ENCODE measurements around the gene R3HDM4.

R3HDM4 gene

DNA sequence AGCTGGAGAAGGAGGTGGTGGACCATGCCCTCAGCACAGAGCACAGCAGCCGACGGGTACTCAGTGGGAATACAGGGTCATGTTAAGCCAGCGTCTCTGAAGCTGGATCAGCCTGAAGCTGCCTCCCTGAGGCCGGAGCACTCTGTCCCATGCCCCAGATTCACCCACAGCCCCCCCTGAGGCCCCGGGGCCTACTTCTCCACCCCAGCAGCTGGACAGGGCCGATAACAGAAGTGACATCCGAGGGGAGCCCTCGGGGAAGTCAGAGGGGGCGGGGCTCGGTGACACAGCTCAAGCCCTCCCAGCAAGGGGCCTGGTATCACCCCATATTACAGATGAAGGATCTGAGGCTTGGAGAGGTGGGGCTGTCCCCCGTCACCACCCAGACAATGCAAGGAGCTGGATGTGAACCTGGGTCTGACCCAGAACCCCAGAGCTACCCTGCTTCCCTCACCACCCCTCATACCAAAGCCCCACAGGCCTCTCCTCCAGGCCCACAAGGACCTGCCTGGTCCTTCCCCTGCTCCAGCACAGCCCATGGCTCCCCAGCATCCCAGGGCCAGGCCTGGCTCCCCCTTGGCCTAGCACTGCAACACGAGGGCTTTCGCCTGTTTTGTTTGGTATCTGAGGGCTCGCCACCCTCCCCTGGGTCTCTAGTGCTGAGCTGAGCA is 5.7 kb downstream of the R3HDM4 start:
- Histone ChIP-seq H3K27ac (replicated peaks) (no peak overlapping the region), H3K4me3 (replicated peaks; ENCODE audit: insufficient read depth, low read length) (no peak overlapping the region), H3K27me3 (ENCODE audit: insufficient read depth, poor library complexity, severe bottlenecking) (no peaks in the 10 kb centered on the region)
- no peak for TF ChIP-seq SPI1 (IDR thresholded peaks at IDR 0.05; ENCODE audit: borderline replicate concordance, low read depth)
- TF ChIP-seq GABPA (IDR thresholded peaks at IDR 0.05; ENCODE audit: low read depth) = no peak
- TF ChIP-seq, protein P1, sequence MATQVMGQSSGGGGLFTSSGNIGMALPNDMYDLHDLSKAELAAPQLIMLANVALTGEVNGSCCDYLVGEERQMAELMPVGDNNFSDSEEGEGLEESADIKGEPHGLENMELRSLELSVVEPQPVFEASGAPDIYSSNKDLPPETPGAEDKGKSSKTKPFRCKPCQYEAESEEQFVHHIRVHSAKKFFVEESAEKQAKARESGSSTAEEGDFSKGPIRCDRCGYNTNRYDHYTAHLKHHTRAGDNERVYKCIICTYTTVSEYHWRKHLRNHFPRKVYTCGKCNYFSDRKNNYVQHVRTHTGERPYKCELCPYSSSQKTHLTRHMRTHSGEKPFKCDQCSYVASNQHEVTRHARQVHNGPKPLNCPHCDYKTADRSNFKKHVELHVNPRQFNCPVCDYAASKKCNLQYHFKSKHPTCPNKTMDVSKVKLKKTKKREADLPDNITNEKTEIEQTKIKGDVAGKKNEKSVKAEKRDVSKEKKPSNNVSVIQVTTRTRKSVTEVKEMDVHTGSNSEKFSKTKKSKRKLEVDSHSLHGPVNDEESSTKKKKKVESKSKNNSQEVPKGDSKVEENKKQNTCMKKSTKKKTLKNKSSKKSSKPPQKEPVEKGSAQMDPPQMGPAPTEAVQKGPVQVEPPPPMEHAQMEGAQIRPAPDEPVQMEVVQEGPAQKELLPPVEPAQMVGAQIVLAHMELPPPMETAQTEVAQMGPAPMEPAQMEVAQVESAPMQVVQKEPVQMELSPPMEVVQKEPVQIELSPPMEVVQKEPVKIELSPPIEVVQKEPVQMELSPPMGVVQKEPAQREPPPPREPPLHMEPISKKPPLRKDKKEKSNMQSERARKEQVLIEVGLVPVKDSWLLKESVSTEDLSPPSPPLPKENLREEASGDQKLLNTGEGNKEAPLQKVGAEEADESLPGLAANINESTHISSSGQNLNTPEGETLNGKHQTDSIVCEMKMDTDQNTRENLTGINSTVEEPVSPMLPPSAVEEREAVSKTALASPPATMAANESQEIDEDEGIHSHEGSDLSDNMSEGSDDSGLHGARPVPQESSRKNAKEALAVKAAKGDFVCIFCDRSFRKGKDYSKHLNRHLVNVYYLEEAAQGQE (IDR thresholded peaks at IDR 0.05; ENCODE audit: insufficient replicate concordance, low read depth) = no peak
- TF ChIP-seq POLR2AphosphoS5 (IDR thresholded peaks at IDR 0.05; ENCODE audit: low read depth) = no peak; the same call in 1 of the 2 replicates
- TF ChIP-seq, protein P2, sequence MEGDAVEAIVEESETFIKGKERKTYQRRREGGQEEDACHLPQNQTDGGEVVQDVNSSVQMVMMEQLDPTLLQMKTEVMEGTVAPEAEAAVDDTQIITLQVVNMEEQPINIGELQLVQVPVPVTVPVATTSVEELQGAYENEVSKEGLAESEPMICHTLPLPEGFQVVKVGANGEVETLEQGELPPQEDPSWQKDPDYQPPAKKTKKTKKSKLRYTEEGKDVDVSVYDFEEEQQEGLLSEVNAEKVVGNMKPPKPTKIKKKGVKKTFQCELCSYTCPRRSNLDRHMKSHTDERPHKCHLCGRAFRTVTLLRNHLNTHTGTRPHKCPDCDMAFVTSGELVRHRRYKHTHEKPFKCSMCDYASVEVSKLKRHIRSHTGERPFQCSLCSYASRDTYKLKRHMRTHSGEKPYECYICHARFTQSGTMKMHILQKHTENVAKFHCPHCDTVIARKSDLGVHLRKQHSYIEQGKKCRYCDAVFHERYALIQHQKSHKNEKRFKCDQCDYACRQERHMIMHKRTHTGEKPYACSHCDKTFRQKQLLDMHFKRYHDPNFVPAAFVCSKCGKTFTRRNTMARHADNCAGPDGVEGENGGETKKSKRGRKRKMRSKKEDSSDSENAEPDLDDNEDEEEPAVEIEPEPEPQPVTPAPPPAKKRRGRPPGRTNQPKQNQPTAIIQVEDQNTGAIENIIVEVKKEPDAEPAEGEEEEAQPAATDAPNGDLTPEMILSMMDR (IDR thresholded peaks at IDR 0.05; ENCODE audit: insufficient read depth, low read length) = no peak
- DNase-seq (ENCODE audit: low read depth in 1 of 2, low spot score in 1 of 2) = no peak

DNA sequence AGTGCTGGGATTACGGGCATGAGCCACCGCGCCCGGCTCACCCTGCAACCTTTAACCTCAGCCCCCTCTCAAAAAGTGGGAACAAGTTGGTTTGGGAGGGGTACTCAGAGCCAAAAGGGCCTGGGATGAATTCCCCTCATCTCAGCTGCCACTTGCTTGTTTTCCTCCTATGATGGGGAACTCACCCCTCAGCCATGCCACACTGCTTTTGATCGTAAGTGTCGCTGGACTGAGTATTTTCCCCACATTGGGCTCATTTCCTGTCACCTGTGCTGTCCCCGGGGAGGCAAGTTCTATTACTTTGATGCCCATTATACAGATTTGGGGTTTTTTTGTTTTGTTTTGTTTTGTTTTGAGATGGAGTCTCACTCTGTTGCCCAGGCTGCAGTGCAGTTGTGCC is 6.5 kb downstream of the R3HDM4 start:
- H3K27ac ChIP-seq (replicated peaks) = no peak overlapping the region
- no peak for DNase-seq (ENCODE audit: low read depth in 1 of 2, low spot score in 1 of 2)
- no peak overlapping the region for H3K4me3 ChIP-seq (replicated peaks; ENCODE audit: insufficient read depth, low read length)
- H3K27me3 ChIP-seq (ENCODE audit: insufficient read depth, poor library complexity, severe bottlenecking) = no peaks in the 10 kb centered on the region
- TF ChIP-seq GABPA (IDR thresholded peaks at IDR 0.05; ENCODE audit: low read depth) (no peak), POLR2AphosphoS5 (IDR thresholded peaks at IDR 0.05; ENCODE audit: low read depth) (no peak), SPI1 (IDR thresholded peaks at IDR 0.05; ENCODE audit: borderline replicate concordance, low read depth) (no peak)
- TF ChIP-seq, protein P1 (IDR thresholded peaks at IDR 0.05; ENCODE audit: insufficient replicate concordance, low read depth) = no peak
- TF ChIP-seq, protein P2 (IDR thresholded peaks at IDR 0.05; ENCODE audit: insufficient read depth, low read length) = no peak

DNA sequence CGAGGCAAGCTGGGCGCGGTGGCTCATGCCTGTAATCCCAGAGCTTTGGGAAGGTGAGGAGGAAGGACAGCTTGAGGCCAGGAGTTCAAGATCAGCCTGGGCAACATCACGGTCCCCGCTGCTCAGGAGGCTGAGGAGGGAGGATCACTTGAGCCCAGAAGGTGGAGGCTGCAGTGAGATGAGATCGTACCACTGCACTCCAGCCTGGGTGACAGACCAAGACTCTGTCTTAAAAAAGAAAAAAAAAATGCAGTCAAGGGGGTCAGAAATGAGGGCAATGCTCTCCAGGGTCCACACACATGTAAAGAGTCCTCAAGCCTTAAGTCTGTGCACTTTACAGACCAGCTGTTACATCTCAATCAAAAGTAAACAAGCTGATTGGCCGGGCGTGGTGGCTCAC is 8.5 kb downstream of the R3HDM4 start:
- no peak for TF ChIP-seq POLR2AphosphoS5 (IDR thresholded peaks at IDR 0.05; ENCODE audit: low read depth)
- no peak for TF ChIP-seq SPI1 (IDR thresholded peaks at IDR 0.05; ENCODE audit: borderline replicate concordance, low read depth)
- TF ChIP-seq, protein P1 (IDR thresholded peaks at IDR 0.05; ENCODE audit: insufficient replicate concordance, low read depth) = no peak
- TF ChIP-seq, protein P2 (IDR thresholded peaks at IDR 0.05; ENCODE audit: insufficient read depth, low read length) = no peak
- no peak for TF ChIP-seq GABPA (IDR thresholded peaks at IDR 0.05; ENCODE audit: low read depth)
- DNase-seq (ENCODE audit: low read depth in 1 of 2, low spot score in 1 of 2) = no peak
- H3K4me3 ChIP-seq (replicated peaks; ENCODE audit: insufficient read depth, low read length) = no peak overlapping the region
- no peak overlapping the region for H3K27ac ChIP-seq (replicated peaks)
- no peaks in the 10 kb centered on the region for H3K27me3 ChIP-seq (ENCODE audit: insufficient read depth, poor library complexity, severe bottlenecking)

Data from HL-60 (cell line).